Activated CD4-positive, alpha-beta T cell treated with anti-CD3 and anti-CD28 coated beads for 48 hours (primary cell): ENCODE results near the gene XIRP1.
A peak's percentile ranks its signal among the peaks of the same experiment; 100 is the strongest.
"Not testable (repeated sequence)": the region's sequence is repeated elsewhere in the genome, so short reads cannot be mapped to it uniquely, and the experiment has no call there.

Experiments
- DNase-seq: peaks from one replicate; pipeline ENCODE4 v3.0.0-alpha.2; 2020

Gene XIRP1

DNA sequence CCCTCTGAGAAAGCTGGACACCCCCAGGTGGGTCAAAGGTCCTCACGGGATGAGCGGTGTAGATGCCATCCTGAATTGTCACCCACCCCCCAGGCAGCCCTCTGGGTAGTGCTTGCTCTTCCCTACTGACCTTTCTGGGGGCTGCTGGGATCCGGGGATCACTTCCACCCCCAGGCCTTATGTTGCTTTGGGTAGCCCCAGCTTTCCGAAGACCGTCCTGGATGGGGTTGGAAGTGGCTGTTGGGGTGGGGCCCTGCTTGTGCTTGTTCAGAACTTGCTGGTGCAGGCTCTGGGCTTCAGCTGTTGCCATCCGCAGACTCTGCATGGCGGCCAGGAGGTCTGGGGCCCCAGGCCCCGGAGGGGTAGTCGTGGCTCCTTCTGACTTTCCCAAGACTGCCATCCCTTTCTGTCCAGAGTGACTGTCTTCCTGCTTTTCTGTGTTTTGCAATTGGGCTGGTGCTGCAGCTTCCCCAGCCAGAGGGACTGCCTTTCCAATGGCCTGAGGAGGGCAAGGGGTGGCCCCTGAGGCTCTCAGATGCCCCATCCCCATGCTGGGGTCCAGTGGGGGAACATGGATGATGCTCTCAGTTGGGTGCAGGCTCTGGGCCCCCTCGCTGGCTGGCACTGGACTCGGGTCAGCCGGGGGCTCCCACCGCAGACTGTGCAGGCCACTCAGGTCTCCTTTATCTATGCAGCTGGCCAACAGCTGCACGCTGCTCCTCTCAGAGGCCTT is 6.3 kb downstream of the XIRP1 start:
- DNase-seq: no peak

GRCh38 chr3:39185326-39185958 is 7.0 kb downstream of the XIRP1 start:
- DNase-seq: no peak

DNA sequence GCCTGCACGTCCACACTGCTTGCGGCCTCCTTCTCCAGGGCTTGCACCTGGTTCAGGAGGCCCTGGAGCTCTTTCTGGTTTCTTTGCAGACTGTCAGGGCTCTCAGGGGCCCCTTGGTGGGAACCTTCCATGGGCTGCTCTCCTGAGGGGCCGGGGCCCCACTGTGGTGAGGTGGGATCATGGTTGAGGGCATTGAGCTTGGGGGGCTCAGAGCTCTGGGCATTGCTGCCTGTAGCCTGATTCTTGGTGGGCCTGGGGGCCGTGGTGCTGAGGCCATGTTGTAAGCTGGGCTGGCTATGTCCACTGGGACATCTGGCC is 7.5 kb downstream of the XIRP1 start:
- no peak for DNase-seq

- DNase-seq: no peak
Measured at GRCh38 chr3:39184081-39184967, 8.1 kb downstream of the XIRP1 start.

GRCh38 chr3:39183211-39184080 is 8.9 kb downstream of the XIRP1 start:
- no peak for DNase-seq

DNA sequence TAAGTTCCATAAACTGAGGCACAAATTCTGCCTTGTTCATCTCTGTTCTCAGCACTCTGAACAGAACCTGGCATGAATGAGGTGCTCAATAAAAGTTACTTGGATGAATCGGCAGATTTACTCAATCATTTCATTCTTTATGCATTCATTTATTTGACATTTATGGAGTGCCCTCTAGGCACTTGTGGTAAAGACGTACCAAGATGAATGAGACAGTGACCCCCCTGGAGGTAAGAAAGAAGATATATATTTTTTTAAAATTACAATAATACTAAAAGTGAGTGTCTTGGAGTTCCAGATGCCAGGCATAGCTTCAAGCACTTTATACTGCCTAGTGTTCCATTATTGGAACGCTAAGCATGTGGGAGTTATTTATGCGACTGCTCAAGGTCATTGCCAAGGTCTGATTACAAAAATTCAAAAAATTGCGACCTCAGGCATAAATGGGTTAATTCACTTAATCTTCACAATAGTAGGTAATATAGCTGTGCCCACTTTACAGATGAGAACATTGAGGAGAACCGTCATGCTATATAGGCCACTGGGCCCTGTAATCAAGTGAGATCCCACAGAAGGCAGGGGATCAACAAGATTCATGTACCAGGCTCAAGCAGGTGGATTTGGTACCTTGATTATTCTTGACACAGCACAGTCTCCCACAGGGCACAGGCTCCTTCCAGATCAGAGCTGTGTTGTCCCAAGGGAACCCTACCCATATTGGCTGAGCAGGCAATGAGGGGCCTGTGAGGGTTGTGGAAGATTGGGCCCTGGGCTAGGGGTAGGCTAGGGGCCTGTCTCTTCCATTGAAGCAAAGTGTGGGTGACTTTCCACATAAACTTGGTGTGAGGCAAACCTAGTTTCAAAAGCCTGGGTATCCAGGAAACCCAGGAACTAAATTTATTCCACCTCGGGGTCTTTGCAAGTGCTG is 10.7 kb downstream of the XIRP1 start:
- no peak for DNase-seq

DNA sequence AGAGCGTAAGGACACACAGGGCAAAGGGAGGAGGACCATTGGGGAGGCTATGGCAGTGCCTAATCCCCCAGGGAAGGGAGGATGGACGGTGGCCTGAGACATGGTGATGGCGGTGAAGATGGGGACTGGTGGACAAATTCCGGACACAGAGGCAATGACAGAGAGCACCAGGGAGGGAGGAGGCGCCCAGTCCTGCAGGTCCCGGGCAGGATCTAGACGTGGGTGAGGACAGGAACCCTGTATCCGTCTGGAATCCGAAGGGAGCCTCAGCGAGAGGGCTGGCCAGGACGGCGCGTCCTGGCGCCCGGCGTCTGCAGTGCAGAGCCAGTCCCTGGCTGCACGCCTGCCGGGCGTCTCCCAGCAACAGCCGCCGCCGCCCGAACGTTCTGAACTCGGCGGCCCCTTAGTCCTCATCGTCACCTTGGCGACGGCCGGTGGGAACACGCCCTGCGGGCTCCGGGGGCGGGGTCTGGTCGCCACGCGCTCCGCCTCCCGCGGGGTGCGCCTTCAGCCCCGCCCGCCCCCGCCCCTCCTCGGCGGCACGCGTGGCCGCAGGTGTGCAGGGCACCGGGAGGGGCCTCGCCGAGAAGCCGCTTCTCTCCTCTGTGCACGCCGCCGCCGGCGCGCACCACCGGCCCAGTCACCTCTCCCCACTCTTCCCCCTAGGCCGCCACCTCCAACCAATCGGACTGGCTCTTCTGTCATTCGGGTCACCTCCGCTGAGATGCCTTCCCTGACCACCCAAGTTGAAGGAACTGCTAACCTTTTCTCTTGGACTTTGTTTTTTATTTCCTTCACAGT is 11.6 kb downstream of the XIRP1 start:
- peak; percentile 89 for DNase-seq

DNA sequence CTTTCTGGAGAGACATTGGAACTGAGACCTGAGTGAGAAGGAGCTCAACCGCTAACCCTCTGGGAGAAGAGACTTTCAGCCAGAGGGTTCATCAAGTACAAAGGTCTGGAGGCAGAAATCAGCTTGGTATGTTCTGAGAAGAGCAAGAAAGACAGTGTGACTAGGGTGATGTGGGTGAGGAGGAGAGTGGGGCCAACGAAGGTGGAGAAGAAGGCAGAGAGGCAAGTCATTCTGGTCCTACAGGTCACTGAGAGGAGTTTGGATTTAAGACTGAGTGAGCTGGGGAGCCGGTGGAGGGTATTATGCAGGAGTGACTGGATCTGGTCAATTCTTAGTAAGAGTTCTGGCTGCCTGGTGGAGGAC is 12.2 kb downstream of the XIRP1 start:
- DNase-seq: peak; percentile 36

DNA sequence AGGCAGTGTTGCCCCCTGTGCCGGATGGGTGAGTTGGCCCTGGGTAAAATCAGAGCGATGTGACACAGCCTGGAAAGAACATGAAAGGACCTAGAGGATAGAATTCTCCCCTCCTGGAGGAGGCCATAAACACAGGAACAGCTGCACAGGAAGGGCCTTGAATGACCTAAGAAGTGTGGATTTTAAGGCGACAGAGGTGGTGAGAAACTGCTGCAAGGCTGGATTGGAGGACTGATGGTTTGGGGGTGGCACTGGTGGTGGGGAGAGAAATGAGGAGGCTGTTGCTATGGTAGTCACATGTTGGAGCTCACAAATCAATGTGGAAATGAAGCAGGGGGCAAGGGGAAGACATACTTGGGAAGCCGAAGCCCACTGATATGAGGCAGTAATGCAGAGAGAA is 13.8 kb downstream of the XIRP1 start:
- no peak for DNase-seq

- DNase-seq: peak; percentile 78
Measured at GRCh38 chr3:39177708-39178332, 14.6 kb downstream of the XIRP1 start.

- DNase-seq: no peak
Measured at GRCh38 chr3:39176025-39176714, 16.2 kb downstream of the XIRP1 start.

DNA sequence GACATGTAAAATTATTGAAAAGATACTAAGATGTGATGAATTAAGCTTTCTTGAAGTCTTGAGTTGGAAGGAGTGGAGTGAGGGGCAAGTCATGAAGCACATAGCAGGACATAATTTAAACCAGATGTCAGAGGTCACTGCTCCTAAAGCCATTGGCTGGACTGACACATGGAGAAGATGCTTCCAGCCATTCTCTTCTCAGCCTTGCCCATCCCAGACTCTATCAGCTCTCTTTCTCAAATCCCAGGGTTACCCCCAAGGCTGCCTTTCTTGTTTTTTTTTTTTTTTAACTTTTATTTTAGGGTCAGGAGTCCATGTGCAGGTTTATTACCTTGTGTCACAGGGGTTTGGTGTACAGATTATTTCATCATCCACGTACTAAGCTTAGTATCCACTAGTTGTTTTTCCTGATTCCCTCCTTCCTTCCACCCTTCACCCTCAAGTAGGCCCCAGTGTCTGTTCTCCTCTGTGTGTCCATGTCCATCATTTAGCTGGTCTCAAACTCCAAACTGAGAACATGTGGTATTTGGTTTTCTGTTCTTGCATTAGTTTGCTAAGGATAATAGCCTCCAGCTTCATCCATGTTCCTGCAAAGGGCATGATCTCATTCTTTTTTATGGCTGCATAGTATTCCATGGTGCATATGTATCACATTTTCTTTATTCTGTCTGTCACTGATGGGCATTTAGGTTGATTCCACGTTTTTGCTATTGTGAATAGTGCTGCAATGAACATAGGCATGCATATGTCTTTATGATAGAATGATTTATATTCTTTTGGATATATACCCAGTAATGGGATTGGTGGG is 18.9 kb downstream of the XIRP1 start:
- no peak for DNase-seq

GRCh38 chr3:39171860-39172259 is 20.5 kb downstream of the XIRP1 start:
- DNase-seq: no peak

GRCh38 chr3:39170877-39171276 is 21.5 kb downstream of the XIRP1 start:
- not testable (repeated sequence) for DNase-seq

DNA sequence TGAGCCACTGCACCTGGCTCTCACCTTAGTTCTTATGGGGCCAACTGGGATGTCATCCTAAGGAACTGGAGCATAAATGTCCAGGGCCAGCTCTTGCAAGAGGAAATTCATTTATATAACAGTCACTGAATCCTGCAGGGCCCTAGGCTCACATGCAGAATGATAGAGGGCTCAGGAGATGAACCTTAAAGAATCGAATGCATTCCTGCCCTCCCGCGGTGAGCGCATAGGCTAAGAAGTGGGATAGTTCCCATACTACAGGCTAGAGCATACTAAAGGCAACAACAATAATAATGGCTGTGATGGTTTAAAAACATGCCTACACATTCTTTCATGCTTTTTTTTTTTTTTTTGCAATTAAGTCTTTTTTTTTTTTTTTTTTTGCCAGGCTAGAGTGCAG is 21.9 kb downstream of the XIRP1 start:
- no peak for DNase-seq

- DNase-seq: no peak
Measured at GRCh38 chr3:39169712-39170111, 22.7 kb downstream of the XIRP1 start.

- no peak for DNase-seq
Measured at GRCh38 chr3:39168156-39168780, 24.1 kb downstream of the XIRP1 start.

- no peak for DNase-seq
Measured at GRCh38 chr3:39166932-39167532, 25.4 kb downstream of the XIRP1 start.
